NCI-H2107 (cell line): Measurements from ENCODE around the gene SLX9.

ENCODE experiments used
- DNase-seq: peaks from one replicate; lab custom pipeline; 2025; lab: John Stamatoyannopoulos, UW

SLX9 gene

DNA sequence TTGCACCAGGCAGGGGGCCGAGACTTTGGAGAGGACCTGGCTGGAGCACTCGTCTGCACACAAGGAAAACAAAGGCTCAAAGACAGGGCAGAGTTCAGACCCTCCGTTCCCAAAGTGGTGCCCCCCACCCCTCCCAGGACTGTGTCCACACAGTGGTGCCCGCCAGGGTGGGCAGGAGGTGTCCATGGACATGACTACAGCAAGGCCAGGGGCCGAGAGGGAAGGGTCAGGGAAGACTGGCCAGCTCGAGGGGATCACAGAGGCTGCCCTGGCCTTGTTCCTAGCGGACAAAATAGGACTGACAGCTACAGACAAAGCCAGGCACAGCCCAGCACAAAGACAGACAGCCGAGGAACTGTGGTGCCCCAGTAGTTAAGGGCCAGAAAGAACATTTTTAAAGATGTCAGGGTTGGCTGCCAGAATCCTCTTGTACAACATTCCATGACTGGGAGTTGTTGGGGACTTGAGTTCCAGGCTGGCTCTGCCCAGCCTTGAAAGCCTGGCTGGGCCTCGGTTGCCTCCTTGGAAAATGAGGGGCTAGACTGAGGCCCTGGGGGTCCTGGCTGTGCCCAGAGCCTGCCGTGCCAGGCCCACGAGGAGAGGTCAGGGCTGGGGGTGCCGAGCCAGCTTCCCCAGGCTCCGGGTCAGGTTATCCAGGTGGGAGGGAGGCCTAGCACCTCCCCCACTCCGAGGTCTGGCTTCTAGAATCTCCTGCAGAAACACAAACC, 63.7 kb downstream of the SLX9 start:
- DNase-seq = no peak

DNA sequence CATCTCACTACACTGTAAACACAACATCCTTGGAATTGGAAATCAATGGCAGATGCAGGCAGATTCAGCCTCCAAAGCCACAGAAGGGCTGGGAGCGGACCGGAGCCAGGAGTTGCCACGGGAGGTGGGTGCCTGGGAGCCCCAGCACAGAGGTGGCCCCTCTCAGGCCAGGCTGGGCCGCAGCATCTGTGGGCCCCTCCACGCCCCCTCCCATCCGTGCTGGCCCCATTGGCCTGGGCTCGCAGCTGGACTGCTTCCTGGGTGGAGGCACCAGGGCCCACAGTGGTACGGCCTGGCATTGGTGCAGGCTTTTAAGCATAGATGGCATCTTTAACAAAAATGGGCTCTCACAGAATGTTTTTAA, 64.2 kb downstream of the SLX9 start:
- DNase-seq = no peak

GRCh38 chr21:45004481-45005247, 64.8 kb downstream of the SLX9 start:
- no peak for DNase-seq

GRCh38 chr21:45006536-45007095, 66.8 kb downstream of the SLX9 start:
- no peak for DNase-seq

- no peak for DNase-seq
Measured at GRCh38 chr21:45009616-45010015, 69.8 kb downstream of the SLX9 start.

DNA sequence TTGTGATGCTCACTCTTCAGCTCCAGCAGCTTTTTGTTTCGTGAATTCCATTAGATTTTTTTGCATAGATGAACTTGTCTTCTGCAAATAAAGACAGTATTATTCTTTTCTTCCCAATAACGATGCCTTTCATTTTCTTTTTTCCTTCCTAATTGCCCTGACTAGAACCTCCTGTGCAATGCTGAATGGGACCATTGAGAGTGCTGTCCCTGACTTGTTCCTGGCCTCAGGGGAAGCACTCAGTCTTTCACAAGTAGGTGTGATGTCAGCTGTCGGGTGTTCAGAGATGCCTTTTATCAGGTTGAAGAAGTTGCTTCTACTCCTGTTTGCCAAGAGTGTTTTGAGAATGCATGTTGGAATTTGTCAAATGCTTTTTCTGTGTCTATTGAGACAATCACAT, 70.3 kb downstream of the SLX9 start:
- DNase-seq = no peak

GRCh38 chr21:45010860-45011259, 71.0 kb downstream of the SLX9 start:
- DNase-seq = no peak

DNA sequence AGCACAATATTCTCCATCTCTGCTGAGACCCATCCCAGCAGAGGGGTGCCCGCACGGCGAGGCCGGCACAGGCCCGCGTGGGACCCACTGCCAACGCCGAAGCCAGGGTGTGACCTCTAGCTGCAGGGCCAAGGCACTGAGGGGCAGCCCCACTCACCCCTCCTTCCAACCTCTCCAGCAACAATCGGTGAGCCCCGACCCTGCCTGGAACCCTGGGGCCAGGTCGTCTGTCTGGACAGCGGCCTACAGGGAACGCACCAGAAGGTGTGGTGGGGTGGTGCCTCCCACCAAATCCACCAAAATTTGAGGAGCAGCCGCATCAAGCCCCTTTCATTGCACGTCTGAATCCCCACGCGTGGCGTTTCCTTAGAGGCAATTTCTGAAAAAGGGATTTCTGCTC, 71.6 kb downstream of the SLX9 start:
- no peak for DNase-seq

DNA sequence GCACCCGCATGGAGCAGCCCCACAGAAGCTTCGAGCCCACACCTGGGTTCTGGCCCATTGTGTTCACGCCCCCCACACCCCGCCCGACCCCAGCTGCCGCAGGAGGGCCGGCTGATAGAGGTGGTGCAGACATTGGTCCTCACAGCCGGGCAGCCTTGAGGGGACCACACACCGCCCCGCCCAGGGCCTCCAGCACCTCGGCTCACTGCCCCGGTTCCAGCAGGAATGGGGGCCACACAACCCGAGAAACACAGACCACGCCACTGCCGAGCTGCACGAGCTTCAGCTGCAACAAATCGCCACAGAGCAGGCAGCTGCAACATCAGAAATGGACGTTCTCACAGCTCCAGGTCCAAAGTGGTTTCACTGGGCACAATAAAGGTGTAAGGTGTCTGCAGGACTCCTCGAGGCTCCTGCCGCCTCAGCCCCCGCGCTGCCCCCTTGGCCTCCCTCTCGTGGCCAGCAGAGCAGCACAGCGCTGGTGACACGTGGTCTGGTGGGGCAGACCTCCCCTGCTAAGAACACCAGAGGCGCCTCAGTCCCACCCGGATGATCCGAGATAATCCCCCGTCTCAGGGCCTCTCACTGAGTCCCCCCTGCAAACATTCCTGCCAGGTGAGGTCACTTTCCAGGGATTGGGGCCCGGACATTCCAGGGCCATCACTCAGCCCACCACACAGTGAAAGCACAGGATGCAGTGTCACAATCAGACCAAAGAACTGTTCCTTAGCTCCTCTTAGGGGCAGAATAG, 72.3 kb downstream of the SLX9 start:
- DNase-seq = no peak

GRCh38 chr21:45012662-45013259, 72.9 kb downstream of the SLX9 start:
- no peak for DNase-seq

GRCh38 chr21:45013260-45013841, 73.5 kb downstream of the SLX9 start:
- no peak for DNase-seq

- DNase-seq = no peak
Measured at GRCh38 chr21:45014747-45015468, 75.1 kb downstream of the SLX9 start.

- DNase-seq = no peak
Measured at GRCh38 chr21:45015469-45015860, 75.6 kb downstream of the SLX9 start.

DNA sequence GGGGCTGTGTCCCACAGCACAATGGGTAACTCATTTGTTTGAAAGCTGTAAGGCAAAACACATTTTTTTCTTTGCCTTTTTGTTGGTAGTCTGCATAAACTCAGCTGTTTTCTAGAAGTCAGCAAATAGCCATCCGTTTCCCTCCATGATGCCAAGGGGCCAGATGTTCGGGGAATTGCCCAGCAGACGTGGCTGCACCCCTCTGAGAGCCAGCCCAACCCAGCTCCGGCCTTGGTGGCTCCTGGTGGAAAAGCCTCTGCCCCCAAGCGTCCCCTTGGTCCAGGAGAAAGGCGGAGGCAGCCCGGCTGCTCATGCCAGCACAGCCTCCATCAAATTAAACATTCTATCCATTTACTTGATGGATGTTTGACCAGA, 76.2 kb downstream of the SLX9 start:
- no peak for DNase-seq

DNA sequence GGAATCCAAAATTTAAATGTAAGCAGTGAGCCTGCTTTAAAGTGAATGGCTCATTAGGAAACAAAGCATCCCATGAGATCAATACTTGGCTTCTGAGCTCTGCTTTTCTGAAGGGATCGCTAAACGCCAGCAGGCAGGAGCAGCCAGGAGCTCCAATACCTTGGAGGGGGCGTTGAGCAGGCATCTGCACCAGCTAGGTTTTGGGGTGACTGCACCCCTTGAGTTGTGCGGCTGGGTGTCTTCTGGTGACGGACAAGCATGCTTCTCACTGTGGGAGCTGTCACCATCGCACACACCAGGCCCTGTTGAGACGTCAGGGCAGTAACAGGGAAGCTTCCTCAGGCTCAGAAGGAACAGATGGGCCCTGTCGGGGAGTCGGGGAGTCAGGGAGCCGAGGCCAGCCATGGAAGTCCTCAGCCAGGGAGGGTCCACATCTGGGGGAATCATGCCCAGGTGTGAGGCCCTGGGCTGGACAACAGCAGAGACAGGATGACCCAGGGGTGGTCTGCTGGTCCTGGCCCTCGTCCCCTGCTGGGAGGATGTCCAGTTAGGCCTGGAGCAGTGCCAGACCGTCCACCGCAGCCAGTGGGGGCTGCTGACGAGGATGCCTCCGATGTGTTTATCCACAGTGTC, 76.7 kb downstream of the SLX9 start:
- no peak for DNase-seq

GRCh38 chr21:45017039-45017960, 77.5 kb downstream of the SLX9 start:
- no peak for DNase-seq

DNA sequence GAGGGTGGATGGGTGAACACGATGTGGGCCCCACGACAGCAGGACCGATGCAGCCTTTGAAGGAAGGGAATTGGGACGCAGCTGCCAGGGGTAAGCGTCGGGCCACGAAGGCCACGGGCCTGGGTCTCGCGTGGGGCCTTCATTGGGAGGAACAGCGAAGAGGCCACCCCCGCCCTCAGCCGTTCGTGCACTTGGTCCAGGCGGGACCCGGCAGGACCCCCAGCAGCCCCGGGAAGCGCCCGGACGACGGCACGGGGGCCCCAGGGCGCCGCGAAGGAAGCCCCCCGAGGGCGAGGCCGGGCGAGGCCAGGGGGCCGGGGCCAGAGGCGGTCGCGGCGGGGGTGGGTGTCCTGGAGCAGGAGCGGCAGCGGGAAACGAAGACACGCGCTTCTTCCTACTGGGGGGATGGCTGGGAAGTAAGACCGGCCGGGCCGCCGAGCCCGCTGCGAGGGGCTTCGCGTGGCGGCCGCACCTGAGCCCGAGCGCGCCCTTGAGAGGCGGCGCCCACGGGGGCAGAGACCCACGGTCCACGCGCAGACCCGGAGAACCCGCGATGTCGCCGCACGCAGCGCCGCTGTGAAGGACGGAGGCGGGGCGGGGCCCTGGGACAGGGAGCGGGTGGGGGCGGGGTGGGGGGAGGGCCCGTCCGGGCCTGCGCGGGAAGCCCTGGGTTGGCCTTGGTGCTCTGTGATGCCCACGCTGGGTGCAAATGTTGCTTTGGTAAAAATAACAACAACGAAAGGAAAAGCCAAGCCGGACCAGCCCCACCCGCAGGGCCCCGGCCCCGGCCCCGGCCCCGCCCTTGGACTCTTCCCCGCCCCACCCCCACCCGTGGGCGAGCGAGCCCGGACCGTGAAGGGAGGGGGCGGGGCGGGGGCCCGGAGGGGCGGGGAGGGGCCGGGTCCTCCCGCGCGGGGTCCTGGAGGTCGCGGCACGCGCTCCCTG, 78.6 kb downstream of the SLX9 start:
- no peak for DNase-seq

DNA sequence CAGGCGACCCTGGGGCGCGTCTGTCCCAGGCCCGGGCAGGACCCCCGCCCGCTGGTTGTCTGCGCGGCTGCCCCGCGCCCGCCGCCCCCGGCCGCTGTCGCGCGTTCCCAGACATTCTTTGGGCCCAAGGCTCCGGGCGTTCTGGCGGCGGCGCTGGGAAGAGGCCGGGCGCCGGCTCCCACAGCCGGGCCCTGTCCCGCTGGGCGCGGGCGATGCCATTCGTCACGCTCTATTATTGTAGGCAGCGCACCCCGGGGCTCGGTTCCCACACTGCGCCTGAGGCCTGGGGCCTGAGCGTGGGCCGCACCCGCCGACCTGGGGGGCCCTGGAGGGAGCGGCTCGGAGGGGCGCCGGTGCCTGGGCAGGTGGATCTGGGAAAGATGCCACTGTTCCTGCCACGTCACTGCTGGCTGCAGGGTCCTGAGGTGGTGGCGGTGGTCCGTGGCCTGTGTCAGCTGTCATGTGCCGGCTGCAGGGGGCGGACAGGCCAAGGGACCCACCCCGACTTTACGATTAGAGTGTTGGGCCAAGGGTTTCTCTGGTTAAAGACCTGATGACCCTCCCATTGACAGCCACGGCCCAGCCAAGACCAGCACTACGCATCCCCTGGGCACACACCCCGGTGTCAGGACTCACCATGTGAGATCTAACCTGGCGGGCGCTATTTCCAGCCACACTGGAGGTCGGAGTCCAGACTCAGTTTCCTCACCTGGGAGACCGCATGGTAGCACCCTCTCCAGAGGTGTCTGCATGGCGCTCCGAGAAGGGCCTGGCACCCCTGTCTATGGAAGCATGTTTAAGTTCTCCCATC, 79.5 kb downstream of the SLX9 start:
- no peak for DNase-seq
